Gastrocnemius medialis (tissue), 4 donors: ENCODE data around the gene SMARCD3.
A peak's percentile ranks its signal among the peaks of the same experiment; 100 is the strongest.

Source experiments
- POLR2A ChIP-seq, 2 donors: fragments of 450-650 bp; IDR thresholded peaks; one replicate each; pipeline ENCODE4 v1.6.1; 2017; ENCODE audit warnings: antibody characterized with exemption in 2 of 2, mild to moderate bottlenecking in 2 of 2, moderate library complexity in 2 of 2
- TF ChIP-seq, protein P1 (sequence below), 5 experiments: fragments of 450-650 bp in 3 of 5; fragments of 200-600 bp in 2 of 5; sonication (generic) in 2 of 5; IDR thresholded peaks in 4 of 5; conservative IDR thresholded peaks in 1 of 5; 1 replicate in 4 of 5; 2 replicates in 1 of 5; pipeline ENCODE4 v1.5.1; 2016 to 2019; ENCODE audit warnings: antibody characterized with exemption in 5 of 5, mild to moderate bottlenecking in 3 of 5, moderate library complexity in 3 of 5

DNA sequence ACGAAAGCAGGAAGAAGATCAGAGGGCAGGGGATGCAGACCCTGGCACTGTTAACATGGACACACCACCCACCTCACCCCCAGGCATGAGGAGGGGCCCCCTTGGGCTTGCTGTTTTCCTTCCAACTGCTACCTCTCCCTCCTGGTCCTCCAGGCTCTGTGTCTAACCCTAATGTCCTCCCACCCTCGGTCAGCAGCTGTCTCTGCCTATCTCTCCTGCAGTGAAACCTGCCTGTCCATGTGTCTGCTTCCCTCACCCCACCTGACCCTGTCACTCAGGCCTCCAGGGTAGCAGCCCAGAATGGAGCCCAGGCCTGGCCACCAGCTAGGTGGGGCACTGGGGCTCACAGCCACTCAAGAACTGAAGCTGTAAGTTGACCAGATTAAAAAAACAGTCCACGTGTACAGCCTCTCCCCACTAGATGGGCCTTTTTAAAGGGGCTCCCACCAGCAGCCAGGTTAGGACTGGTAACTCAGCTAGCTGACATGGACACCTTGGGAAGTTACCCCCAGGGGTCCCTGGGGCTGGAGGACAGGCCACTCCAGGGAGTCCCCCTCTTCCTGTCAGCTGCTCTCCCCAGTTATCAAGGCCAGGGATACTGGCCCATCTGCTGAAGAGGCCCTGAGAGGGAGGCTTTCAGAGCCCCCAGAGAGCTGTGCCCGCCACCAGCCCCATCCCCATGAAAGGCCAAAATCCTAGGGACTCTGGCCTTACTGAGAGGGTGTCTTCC lies 1.5 kb downstream of the SMARCD3 start:
- TF ChIP-seq, protein P1, sequence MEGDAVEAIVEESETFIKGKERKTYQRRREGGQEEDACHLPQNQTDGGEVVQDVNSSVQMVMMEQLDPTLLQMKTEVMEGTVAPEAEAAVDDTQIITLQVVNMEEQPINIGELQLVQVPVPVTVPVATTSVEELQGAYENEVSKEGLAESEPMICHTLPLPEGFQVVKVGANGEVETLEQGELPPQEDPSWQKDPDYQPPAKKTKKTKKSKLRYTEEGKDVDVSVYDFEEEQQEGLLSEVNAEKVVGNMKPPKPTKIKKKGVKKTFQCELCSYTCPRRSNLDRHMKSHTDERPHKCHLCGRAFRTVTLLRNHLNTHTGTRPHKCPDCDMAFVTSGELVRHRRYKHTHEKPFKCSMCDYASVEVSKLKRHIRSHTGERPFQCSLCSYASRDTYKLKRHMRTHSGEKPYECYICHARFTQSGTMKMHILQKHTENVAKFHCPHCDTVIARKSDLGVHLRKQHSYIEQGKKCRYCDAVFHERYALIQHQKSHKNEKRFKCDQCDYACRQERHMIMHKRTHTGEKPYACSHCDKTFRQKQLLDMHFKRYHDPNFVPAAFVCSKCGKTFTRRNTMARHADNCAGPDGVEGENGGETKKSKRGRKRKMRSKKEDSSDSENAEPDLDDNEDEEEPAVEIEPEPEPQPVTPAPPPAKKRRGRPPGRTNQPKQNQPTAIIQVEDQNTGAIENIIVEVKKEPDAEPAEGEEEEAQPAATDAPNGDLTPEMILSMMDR (IDR thresholded peaks at IDR 0.05 in 4 of 5, conservative IDR thresholded peaks at IDR 0.05 in 1 of 5) = no peak
- peak; percentile 70 to 76 for TF ChIP-seq POLR2A (IDR thresholded peaks at IDR 0.05)
